ENCODE data around the gene HMGN5.

The HMGN5 gene, protein sequence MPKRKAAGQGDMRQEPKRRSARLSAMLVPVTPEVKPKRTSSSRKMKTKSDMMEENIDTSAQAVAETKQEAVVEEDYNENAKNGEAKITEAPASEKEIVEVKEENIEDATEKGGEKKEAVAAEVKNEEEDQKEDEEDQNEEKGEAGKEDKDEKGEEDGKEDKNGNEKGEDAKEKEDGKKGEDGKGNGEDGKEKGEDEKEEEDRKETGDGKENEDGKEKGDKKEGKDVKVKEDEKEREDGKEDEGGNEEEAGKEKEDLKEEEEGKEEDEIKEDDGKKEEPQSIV

GRCh38 chrX:81201671-81202455 is at the start of gene HMGN5, which contains the start of gene SH3BGRL:
TSS of gene HMGN5 (minus strand) at chrX:81201913. CDS start at chrX:81121549, 80,364 bp downstream.
TSS of gene SH3BGRL (plus strand) at chrX:81202102. CDS start at chrX:81202201, 99 bp downstream.
- DNase-seq (ENCODE audit: low spot score): peak; percentile 72

DNA sequence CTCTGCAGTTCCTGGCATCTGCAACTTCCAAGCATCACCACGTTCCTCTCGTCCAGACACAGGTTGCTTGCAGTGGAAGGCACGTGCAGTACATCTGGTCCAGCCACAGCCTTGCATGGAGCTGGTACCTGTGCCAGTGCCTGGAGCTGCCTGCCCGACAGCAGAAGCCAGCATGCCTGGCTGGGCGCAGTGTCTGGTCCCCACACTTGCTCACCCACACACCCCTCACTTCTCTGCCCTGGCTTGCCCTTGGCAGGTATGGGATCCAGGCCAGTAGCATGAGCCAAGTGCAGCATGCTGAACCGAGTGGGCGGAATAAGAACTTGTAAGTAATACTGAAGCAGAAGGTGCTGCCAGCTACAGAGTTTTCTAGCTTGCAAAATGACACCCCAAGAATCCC is 40.0 kb upstream of the HMGN5 start:
- DNase-seq (ENCODE audit: low spot score): no peak

DNA sequence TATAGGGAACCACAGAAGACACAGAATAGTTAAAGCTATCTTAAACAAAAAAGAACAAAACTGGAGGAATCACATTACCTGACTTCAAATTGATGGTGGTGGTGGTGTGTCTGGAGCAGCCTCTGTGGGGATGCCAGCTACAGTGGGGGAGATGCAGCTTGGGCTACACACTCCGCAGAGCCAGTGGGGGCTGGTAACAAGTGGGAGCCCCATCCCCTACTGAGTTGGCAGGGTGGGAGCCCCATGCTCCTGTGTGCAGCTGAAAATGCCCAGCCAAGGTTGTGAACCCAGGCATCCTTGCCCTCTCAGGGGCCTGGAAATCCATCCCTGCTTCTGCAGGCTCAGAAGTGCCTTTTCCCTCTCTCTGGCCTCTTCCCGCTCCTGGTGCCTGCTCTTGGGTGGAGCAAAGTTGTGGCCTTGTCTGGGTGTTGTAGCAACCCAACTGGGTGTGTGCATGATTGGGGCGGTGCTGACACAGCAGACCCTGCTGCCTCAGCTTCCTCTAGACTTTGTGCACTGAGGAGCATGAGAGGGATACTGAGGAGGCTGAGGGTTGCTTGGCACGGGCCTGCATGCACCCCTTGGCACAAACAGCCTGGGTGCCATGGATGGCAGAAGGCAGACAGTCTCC is 39.1 kb upstream of the HMGN5 start:
- no peak for DNase-seq (ENCODE audit: low spot score)

- no peak for DNase-seq (ENCODE audit: low spot score)
These were observed 36.5 kb upstream of the HMGN5 start for GRCh38 chrX:81238166-81238565.

DNA sequence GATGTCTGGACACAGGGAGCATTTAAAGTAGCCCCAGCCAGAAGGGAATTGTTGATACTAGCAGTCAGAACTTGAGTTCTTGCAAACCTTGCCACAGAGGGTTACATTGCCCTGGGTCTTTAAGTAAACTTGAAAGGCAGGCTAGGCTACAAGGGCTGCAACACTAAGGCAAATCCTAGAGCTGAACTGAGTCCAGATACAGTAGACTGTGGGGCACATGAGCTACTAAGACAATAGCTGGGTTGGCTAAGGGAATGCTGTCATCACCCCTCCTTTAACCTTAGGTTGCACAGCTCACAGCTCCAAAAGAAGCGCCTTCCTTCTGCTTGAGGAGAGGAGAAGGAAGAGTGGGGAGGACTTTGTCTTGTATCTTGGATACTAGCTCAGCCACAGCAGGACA is 35.8 kb upstream of the HMGN5 start:
- no peak for DNase-seq (ENCODE audit: low spot score)

- DNase-seq (ENCODE audit: low spot score): no peak
These were observed 30.5 kb upstream of the HMGN5 start for GRCh38 chrX:81232218-81232617.

GRCh38 chrX:81231476-81231875 is 29.8 kb upstream of the HMGN5 start:
- no peak for DNase-seq (ENCODE audit: low spot score)

DNA sequence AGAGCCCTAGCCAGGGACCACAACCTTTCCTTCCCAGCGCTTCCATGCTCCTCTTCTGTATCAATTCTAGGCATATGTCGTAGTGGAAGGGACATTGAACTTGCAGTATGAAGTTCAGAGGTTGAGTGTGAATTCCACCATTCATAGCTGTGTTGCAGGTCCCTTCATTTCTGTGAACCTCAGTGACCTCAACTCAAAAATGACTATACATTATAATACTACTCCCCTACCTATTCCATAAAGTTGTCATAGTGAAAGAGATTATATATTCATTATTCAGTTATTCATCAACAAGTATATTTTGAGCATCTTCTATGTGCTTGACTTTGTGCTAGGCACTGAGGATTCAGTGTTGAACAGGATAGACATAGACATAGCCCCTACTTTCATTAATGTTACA is 28.2 kb upstream of the HMGN5 start:
- DNase-seq (ENCODE audit: low spot score): no peak

- DNase-seq (ENCODE audit: low spot score): no peak
These were observed 27.5 kb upstream of the HMGN5 start for GRCh38 chrX:81229229-81229628.

DNA sequence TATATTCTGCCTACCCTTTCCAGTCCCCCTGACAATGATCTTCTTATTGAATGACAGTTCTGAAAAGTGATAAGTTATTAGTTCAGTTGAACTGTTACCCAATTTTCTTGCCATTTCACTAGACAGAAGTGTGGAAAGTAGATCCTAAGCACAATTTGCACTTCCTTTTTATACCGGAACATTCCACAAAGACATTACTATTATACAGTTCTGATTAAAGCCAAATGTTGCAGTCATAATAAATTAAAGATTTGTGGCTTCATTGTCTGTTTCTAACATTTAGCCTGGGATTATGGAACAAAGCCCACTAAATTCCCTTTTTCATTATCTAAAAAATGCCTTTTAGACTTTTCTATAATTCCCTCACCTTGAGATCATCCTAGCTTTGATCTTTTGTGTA is 14.0 kb upstream of the HMGN5 start:
- no peak for DNase-seq (ENCODE audit: low spot score)

DNA sequence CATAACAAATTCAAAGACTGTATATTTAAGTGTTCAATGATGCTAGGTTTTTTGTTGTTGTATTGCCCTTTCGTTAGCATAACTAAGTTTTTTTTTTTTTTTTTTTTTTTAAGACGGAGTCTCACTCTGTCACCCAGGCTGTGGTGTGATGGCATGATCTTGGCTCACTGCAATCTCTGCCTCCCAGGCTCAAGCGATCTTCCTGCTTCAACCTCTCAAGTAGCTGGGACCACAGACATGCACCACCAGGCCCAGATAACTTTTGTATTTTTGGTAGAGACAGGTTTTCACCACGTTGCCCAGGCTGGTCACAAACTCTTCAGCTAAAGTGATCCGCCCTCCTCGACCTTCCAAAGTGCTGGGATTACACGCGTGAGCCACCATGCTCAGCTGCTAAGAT is 7.2 kb upstream of the HMGN5 start:
- DNase-seq (ENCODE audit: low spot score): no peak

DNA sequence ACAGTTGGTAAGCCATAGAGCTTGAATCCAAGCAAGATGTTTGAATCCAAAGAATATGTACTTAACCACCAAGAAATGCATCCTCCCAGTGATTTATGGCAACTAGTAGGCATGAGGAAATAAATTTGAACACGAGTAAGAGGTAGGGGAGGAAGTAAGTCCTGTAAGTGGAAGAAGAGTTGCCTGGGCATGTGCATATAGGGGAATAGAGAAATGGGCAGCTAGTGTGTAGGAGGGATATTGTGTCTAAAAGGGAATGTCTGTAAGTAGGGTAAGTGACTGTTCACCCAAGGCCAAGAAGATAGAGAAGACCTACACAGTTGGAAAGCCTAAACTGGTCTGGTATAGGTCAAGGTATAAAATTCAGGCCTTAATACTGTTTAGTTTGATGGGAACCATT is 4.8 kb upstream of the HMGN5 start:
- DNase-seq (ENCODE audit: low spot score): no peak

GRCh38 chrX:81205551-81205950 is 3.8 kb upstream of the HMGN5 start:
- DNase-seq (ENCODE audit: low spot score): no peak

- DNase-seq (ENCODE audit: low spot score): no peak
These were observed 1.2 kb upstream of the HMGN5 start for GRCh38 chrX:81202943-81203342.

DNA sequence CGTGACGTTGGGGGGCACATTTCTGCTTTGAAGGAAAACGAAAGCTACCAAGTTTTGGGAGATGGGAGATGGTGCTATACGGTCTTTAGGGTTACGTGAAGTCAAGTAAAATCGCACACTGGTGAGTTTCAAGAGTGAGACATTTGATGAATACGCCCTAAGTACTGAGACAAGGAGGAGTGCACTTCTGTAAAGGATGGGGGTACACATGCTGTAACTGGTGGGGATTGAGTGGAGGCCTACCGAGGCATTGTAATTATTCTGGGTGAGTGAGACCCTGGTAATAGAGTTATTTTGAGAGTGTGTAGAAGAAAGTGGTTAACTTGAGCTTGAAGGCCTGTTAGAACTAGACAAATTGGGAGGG is 725 bp upstream of the HMGN5 start:
- peak; percentile 2 for DNase-seq (ENCODE audit: low spot score)

DNA sequence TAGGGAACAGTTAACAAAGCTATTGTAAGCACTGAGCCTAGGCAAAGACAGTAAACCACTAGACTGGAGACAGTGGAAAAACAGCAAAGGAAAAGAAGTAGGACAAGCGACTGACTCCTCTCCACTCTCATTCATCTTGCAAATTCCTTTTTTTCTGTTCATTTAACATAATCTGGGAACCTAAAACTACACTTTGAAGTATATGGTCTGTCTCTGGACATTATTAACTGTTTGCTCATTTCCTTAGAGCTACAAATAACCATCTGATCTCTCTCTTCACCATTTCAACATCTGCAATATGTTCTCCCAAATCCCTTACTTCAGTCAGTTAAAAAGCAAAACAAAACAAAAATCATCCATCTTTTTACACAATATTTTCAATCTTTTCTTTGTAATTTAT is 642 bp downstream of the HMGN5 start:
- DNase-seq (ENCODE audit: low spot score): no peak

GRCh38 chrX:81195712-81196111 is 6.0 kb downstream of the HMGN5 start:
- peak; percentile 66 for DNase-seq (ENCODE audit: low spot score)

DNA sequence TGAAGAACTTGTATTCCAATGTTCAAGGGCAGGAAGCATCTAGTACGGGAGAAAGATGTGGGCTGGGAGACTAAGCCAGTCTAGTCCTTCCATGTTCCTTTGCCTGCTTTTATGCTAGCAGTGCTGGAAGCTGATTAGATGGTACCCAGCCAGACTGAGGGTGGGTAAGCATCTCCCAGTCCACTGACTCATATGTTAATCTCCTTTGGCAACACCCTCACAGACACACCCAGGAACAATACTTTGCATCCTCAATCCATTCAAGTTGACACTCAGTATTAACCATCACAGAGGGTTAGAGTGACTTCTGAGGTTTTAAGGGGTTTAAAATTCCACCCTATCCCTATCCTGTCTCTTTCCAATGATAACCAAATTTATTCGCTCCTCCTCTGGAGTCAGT is 6.5 kb downstream of the HMGN5 start:
- DNase-seq (ENCODE audit: low spot score): no peak

- DNase-seq (ENCODE audit: low spot score): no peak
These were observed 27.4 kb downstream of the HMGN5 start for GRCh38 chrX:81174286-81174685.

GRCh38 chrX:81168391-81168790 is 33.3 kb downstream of the HMGN5 start:
- DNase-seq (ENCODE audit: low spot score): no peak

- peak; percentile 86 for DNase-seq (ENCODE audit: low spot score)
These were observed 80.0 kb downstream of the HMGN5 start for GRCh38 chrX:81121513-81122363.

- DNase-seq (ENCODE audit: low spot score): peak; percentile 47
These were observed 80.8 kb downstream of the HMGN5 start for GRCh38 chrX:81120936-81121371.
